HG02884 (cell line): ENCODE results near the gene AQP3.
"Not testable (repeated sequence)": the region's sequence is repeated elsewhere in the genome, so short reads cannot be mapped to it uniquely, and the experiment has no call there.

ENCODE experiments used
- ATAC-seq: cut with Tn5 transposase; IDR thresholded peaks from one replicate; pipeline ENCODE4 v1.9.1; 2021; ENCODE audit warnings: mild to moderate bottlenecking, moderate library complexity; ENCODE audit not compliant: unreplicated experiment

The AQP3 gene

GRCh38 chr9:33443464-33444154, 3.8 kb downstream of the AQP3 start:
- ATAC-seq = no peak

- ATAC-seq = no peak
Measured at GRCh38 chr9:33443047-33443446, 4.3 kb downstream of the AQP3 start.

- no peak for ATAC-seq
Measured at GRCh38 chr9:33442125-33442524, 5.3 kb downstream of the AQP3 start.

- no peak for ATAC-seq
Measured at GRCh38 chr9:33440609-33441008, 6.8 kb downstream of the AQP3 start.

GRCh38 chr9:33440204-33440603, 7.2 kb downstream of the AQP3 start:
- no peak for ATAC-seq

- ATAC-seq = no peak
Measured at GRCh38 chr9:33439731-33440130, 7.7 kb downstream of the AQP3 start.

- no peak for ATAC-seq
Measured at GRCh38 chr9:33438926-33439680, 8.3 kb downstream of the AQP3 start.

- no peak for ATAC-seq
Measured at GRCh38 chr9:33437898-33438297, 9.5 kb downstream of the AQP3 start.

GRCh38 chr9:33437205-33437604, 10.2 kb downstream of the AQP3 start:
- no peak for ATAC-seq

- no peak for ATAC-seq
Measured at GRCh38 chr9:33436445-33436844, 10.9 kb downstream of the AQP3 start.

GRCh38 chr9:33435821-33436277, 11.5 kb downstream of the AQP3 start:
- ATAC-seq = no peak

GRCh38 chr9:33434317-33435105, 12.9 kb downstream of the AQP3 start:
- ATAC-seq = no peak

- ATAC-seq = no peak
Measured at GRCh38 chr9:33433871-33434270, 13.5 kb downstream of the AQP3 start.

- no peak for ATAC-seq
Measured at GRCh38 chr9:33431420-33431819, 16.0 kb downstream of the AQP3 start.

- no peak for ATAC-seq
Measured at GRCh38 chr9:33430942-33431341, 16.5 kb downstream of the AQP3 start.

- ATAC-seq = no peak
Measured at GRCh38 chr9:33429256-33429985, 18.0 kb downstream of the AQP3 start.

GRCh38 chr9:33426843-33427293, 20.5 kb downstream of the AQP3 start:
- no peak for ATAC-seq

- no peak for ATAC-seq
Measured at GRCh38 chr9:33425128-33425533, 22.3 kb downstream of the AQP3 start.

- ATAC-seq = not testable (repeated sequence)
Measured at GRCh38 chr9:33424492-33424891, 22.9 kb downstream of the AQP3 start.

- ATAC-seq = not testable (repeated sequence)
Measured at GRCh38 chr9:33424043-33424442, 23.4 kb downstream of the AQP3 start.
